ENCODE results near the gene HSBP1L1.
"Not testable (repeated sequence)": the region's sequence is repeated elsewhere in the genome, so short reads cannot be mapped to it uniquely, and the experiment has no call there.

- TF ChIP-seq POLR2A, POLR2AphosphoS5 (IDR thresholded peaks at IDR 0.05): not testable (repeated sequence)
Observed at GRCh38 chr18:79999701-80000100, 35.3 kb downstream of the HSBP1L1 start.
